ENCODE measurements around the gene PPP2R5C. TPM values are rescaled to one million over a fixed set of nuclear protein-coding genes. Genes with fewer than 3 reads are reported as not detected.

PPP2R5C gene
- total and polyA plus RNA-seq, 2 of the 8 experiments (the other 6 are each of a cell fraction or from before 2014, with no cell fraction given), result 49.6 to 95.9 TPM

- Histone ChIP-seq H3K27ac (ENCODE audit: low read depth, low read length) (no peak overlapping the region), H3K79me1 (ENCODE audit: low read depth, low read length) (peaks cover 9% of the 10 kb centered on the region; the same call in 1 of the 2 replicates), H3K14ac (ENCODE audit: insufficient read length) (no peak overlapping the region), H3K9ac (replicated peaks in 1 of 4; ENCODE audit: extremely low read depth in 1 of 4, low read depth in 3 of 4, low read length in 3 of 4) (no peak overlapping the region), H3K4ac (replicated peaks; ENCODE audit: insufficient read length, low read depth, low read length) (no peak overlapping the region), H4K91ac (replicated peaks; ENCODE audit: insufficient read length, low read length) (no peak overlapping the region), H2BK15ac (ENCODE audit: low read length) (no peak overlapping the region), H3K4me2 (ENCODE audit: insufficient read depth in 1 of 2, low read depth in 2 of 2, low read length in 2 of 2) (no peak overlapping the region), H4K20me1 (replicated peaks in 1 of 2; ENCODE audit: control insufficient read depth in 1 of 2, insufficient read depth in 2 of 2, low read length in 2 of 2) (peaks cover 6% of the 10 kb centered on the region in 2 experiments), H4K5ac (ENCODE audit: insufficient read length, low read depth, low read length) (no peak overlapping the region), H2AK5ac (ENCODE audit: low read depth, low read length) (no peak overlapping the region), H2BK120ac (replicated peaks; ENCODE audit: low read depth, low read length) (no peak overlapping the region), H3K79me2 (ENCODE audit: control insufficient read depth in 1 of 2, insufficient read depth in 2 of 2, low read length in 2 of 2) (peaks cover 0 to 73% of the 10 kb centered on the region in 2 experiments; a peak in 3 of 4 replicates), H4K8ac (ENCODE audit: extremely low read depth, insufficient read depth, low read length) (no peak overlapping the region), H2BK5ac (ENCODE audit: low read depth, low read length) (no peak overlapping the region), H3K27me3 (replicated peaks in 1 of 4; ENCODE audit: control insufficient read depth in 3 of 4, extremely low read depth in 1 of 4, insufficient read depth in 3 of 4, low read length in 3 of 4) (no peaks in the 10 kb centered on the region), H3K18ac (ENCODE audit: extremely low read depth, low read length) (no peak overlapping the region), H3K56ac (replicated peaks; ENCODE audit: insufficient read length, low read depth, low read length) (no peak overlapping the region), H3K9me3 (ENCODE audit: insufficient read depth in 2 of 2, low read depth in 1 of 2, low read length in 1 of 2) (no peaks in the 10 kb centered on the region), H3K4me3 (ENCODE audit: extremely low read depth in 1 of 4, insufficient read depth in 2 of 4, low read depth in 3 of 4, low read length in 4 of 4) (no peak overlapping the region), H2AFZ (ENCODE audit: low read length) (no peak overlapping the region), H3K36me3 (ENCODE audit: control insufficient read depth in 2 of 4, insufficient read depth in 4 of 4, low read length in 3 of 4) (0 out of 8 replicates have a peak, but pooled peaks cover 0 to 3% (median 0%) of the 10 kb centered on the region in 4 experiments), H3K4me1 (replicated peaks in 1 of 4; ENCODE audit: control insufficient read depth in 3 of 4, insufficient read depth in 4 of 4, low read length in 3 of 4) (no peaks in the 10 kb centered on the region), H3K23me2 (ENCODE audit: low read depth, low read length) (no peaks in the 10 kb centered on the region), H2BK20ac (ENCODE audit: low read length) (no peak overlapping the region), H3K23ac (ENCODE audit: insufficient read length) (no peak overlapping the region), H2BK12ac (ENCODE audit: low read depth, low read length) (no peak overlapping the region)
- DNase-seq (ENCODE audit: low read depth in 1 of 2, low spot score in 2 of 2) (no peak), FAIRE-seq (no peak)
- CTCF ChIA-PET (ENCODE audit: partially characterized antibody), result interaction anchor here (1.1 to 1.3 kb wide), 3 partner anchors 11 to 49 kb away, joined by 3 to 4 read pairs (median 3); no protein-coding TSS in a partner anchor
- POLR2A ChIA-PET (ENCODE audit: partially characterized antibody), result interaction anchor here (0.6 to 1.6 kb wide), 3 partner anchors 9 to 300 kb away, joined by 3 to 9 read pairs (median 3); no protein-coding TSS in a partner anchor
- 94% methylated on average over 15 of the region's 16 CpGs; no CpG with 5 or more reads in 1 of the 2 experiments for WGBS, 2 experiments (ENCODE audit: extremely low coverage in 1 of 2, insufficient coverage in 1 of 2, insufficient read length in 1 of 2, insufficient replicate concordance in 2 of 2, low coverage in 1 of 2, low lambda C conversion rate in 2 of 2, missing lambda C conversion rate in 1 of 2)
- TF ChIP-seq CTBP2 (IDR thresholded peaks at IDR 0.05; ENCODE audit: borderline replicate concordance, insufficient read depth, insufficient read length, low read length), result no peak
- no peak for TF ChIP-seq USF2 (IDR thresholded peaks at IDR 0.05; ENCODE audit: low read length)
- TF ChIP-seq CHD2 (IDR thresholded peaks at IDR 0.05; ENCODE audit: low read length), result no peak
Measured at GRCh38 chr14:101819251-101819990, 57.9 kb downstream of the PPP2R5C start.
